ENCODE measurements around the gene SATB2.

SATB2 gene

GRCh38 chr2:199452260-199452990 is 5.3 kb downstream of the SATB2 start:
- no peak for DNase-seq

DNA sequence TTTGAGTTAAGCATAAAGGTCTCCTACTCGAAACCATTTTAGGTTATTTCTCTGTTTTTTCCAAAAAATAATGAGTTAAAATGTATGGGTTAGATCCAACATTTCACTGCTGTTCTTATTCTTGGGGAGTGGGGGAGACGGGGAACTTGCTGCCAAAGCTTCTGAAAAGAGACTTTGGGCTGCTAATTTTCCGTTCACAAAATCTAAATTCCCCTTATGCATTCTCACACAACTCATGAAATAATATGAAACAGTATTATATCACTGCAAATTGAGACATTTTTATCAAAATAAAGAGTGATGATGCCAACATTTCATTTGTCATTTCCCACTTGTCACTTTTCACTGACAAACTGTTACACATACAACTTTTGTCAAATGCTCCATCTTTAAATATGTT is 7.8 kb downstream of the SATB2 start:
- DNase-seq: no peak

DNA sequence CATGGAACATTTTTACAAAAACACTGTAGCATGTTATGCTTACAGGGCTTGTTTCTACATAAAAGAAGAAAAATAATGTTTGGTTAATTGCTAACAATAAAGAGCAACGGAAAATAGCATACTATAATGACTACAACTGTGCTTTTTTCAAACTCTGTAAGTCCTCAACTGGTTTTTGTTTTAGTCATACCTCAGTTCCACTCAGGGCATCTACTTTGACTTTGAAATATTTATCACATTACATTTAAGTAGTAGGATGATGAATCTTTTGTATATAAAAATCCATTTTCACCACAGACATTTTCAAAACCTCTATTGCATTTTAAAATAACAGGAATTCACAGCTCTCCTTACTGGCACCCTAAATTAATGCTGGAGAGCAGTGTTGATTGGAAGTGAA is 8.3 kb downstream of the SATB2 start:
- no peak for DNase-seq

GRCh38 chr2:199446996-199447576 is 10.7 kb downstream of the SATB2 start:
- DNase-seq: no peak

- DNase-seq: no peak
These were observed 13.0 kb downstream of the SATB2 start for GRCh38 chr2:199444749-199445148.

DNA sequence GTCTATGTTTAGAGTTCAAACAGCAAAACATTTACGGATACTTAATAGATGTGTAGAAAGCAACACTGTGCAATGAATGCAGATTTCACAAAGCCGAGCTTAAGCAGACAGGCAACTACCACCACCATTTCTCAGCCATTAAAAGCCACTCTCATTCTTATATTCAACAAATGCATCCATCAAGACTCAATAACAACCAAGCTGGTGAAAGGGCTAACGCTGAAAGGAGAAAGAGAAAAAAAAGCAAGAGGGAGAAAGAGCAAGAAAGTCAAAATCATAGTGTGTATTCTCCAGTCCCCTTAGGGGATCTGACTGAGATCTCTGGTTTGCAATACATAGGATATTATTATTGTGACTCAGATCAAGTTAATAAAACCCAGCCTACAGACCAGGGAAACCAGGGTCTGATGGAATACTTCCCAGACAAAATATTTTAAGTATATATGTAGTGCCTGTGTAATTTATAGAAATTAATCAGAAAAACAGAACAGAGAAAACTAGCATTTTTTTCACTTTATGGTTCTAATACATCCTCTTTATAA is 14.1 kb downstream of the SATB2 start:
- DNase-seq: no peak

- no peak for DNase-seq
These were observed 15.6 kb downstream of the SATB2 start for GRCh38 chr2:199442173-199442572.

DNA sequence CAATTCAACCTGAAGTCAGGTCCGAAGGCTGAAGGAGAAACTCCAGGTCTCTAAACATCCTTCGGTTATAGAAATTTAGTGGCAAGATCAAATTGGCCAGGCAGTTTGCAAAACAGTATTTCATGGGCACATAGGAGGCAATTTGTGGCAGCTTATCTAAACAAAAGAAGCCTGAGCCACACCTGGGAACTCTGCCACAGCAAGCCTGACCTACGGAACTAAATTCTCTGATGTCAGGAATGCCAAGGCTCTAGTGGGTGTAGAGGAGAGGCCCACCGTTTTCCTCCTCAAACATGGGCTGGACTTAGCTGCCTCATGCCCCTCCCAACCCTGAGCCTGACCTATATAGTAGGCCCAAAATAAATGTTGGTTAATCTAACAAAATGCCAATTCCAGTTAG is 16.0 kb downstream of the SATB2 start:
- no peak for DNase-seq

GRCh38 chr2:199440118-199440517 is 17.6 kb downstream of the SATB2 start:
- no peak for DNase-seq

DNA sequence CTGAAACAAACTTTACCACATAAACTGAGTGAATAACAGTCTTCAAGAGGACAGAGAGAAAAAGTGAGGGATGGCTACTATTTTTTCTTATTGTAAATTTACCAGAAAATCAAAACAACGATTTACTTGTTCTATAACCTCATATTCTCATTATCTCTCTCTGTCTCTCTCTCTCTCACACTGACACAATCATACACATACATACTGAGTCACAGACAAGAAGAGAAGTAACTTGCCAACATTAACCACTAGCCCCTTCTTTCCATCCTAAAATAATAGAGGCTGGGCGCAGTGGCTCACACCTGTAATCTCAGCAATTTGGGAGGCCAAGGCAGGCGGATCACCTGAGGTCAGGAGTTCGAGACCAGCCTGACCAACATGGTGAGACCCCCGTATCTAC is 18.2 kb downstream of the SATB2 start:
- no peak for DNase-seq

GRCh38 chr2:199439066-199439465 is 18.7 kb downstream of the SATB2 start:
- no peak for DNase-seq

GRCh38 chr2:199434555-199434954 is 23.2 kb downstream of the SATB2 start:
- no peak for DNase-seq

DNA sequence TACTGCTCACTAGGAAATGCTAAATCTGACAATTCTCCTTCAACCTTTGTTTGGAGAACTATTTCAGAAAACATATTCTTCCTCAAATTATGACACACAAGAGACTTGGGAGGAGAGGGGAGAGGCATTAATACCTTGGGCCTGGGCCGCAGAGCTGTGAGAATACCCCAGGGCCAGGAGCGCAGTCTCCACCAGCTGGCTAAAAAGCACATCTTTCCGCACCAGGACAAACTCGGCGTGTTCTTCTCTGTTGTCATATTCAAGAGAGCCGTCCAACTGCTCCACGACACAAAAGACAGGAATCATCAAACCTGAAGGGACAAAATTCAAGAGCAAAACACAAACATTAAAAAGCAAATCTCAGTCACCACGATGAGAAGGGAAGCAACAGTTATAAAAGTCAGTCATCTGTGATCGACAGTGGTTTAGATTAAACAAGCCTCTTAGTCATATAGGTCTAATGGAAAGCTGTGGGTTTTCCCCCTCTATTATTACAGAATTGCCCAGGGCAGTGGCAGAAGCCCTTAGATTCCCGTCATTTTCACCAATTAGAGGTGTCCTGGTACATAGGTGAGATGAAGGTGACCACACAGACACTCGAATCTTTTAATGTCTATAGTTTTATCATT is 24.4 kb downstream of the SATB2 start:
- no peak for DNase-seq

DNA sequence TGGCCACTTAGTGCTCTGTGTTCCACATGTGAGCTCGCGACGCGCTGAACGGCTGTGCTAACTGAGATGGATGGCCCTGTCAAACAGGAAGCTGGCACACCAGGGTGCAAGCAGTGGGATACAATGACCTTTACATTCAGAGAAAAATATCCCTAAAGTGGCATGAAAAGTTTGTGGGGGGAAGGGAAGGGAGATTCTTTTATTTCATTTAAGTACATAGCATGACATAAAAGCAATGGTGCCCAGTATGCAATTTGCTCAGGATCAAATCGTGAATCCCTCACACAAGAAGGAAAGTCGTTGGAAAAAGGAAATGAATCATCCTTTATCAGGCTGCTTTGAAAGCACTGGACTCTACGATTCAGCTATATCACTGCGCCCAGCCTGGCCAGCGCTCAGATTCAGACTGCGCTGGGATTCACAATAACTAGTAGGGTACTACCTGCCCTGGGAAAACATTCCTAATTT is 26.0 kb downstream of the SATB2 start:
- DNase-seq: no peak

- no peak for DNase-seq
These were observed 27.5 kb downstream of the SATB2 start for GRCh38 chr2:199430214-199430613.

DNA sequence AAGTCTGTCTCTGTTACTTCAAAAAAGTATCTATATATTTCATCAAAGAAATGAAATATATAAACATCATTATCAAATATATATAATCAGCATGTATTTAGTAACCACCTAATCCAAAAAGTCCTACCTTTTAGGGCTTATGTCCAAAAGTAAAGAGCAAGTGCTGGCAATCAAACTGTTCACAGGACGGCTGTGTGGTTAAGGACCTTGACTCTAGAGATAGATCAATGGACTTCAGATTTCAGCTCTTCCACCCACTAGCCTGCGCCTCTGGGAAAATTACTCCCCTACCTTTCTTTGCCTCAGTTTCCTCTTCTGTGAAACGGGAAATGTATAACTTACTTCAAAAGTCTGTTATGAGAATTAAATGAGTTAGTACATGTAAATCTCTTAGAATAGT is 29.4 kb downstream of the SATB2 start:
- no peak for DNase-seq

DNA sequence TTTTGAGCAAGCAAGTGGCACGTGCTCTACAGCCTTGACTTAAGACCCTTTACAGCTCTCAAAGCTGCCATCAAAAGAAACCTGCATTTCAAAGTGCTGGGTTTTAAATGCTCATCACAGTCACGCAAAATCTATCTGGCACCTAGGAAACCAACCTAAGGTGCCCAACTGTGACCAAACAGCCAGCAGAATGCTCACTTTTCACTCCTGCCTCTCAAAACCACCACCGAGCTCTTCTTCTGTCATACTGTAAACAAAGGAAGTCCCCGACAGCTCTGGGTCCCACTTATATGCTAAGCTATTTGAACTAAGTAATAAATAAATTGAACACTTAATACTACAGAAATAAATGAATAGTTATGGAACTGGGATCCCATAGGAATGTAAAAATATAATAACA is 33.6 kb downstream of the SATB2 start:
- DNase-seq: no peak

GRCh38 chr2:199419428-199419827 is 38.3 kb downstream of the SATB2 start:
- DNase-seq: no peak

GRCh38 chr2:199414465-199414864 is 43.3 kb downstream of the SATB2 start:
- DNase-seq: no peak

DNA sequence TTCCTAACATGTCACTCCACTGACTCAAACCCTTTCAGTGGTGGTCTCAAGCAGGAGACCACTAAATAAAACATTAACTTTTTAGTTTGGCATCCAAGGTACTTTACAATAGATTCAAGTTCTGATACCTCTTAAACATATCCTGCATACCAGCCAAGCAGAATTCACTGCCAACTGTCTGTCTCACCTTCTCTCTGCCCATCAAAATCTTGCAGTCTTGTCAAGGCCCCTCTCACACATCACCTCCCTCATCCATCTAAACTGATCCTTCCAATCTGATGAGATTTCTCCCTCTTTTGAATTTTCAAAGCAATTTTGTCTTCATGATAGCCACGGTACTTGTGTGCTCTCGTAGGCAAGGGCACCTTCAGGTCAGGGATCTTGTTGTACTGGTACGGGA is 43.7 kb downstream of the SATB2 start:
- DNase-seq: no peak

DNA sequence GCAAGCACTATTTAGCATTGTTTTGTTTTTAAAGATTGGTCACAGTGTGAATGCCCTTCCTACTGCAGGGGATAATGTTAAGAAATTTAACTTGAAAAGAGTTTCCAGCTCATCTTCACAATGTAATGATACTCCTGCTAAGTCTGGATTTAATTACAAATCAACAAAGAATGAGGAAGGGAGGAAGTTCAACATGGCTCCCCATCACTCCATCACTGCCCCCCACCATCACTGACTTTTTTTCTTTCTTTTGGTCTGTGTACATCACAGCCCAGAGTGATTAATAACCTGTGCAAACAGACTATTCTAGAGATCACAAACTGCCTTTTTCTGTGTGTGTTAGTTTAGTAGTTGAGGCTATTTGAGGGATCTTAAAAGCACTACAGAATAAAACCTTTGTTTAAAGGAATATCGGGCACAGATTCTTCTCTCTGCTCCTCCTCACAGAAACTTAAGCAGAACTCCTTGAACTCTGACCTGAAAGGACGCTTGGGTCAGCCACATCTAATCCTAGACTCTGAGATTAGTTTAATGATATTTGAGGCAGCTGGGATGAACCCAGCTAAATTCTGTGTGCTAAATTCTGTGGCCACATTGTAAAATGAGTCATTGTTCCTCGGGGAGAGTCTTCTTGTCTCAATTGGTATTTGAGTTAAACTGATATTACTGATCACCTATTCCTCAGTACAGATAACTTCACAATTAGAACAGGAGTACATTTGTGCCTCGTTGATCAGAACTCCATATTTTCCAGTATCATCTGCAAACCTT is 47.8 kb downstream of the SATB2 start:
- no peak for DNase-seq

DNA sequence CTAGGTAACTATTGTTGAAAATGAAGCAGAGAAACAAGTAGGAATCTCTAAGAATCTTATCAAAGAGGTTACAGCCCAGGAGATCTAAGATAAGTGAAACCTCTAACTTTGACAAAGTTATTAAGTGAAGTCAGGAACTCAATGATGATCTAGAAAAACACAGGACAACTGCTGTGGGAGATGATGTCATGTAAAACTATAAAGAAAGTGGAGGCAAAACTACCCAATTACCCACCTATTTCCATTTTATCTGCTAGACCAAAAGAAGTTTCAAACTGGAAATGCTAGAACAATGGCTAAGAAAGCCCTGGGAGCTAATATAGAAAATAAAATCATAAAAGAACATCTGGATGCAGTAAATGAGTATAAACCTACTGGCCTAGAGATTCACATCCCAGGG is 50.3 kb downstream of the SATB2 start:
- no peak for DNase-seq

DNA sequence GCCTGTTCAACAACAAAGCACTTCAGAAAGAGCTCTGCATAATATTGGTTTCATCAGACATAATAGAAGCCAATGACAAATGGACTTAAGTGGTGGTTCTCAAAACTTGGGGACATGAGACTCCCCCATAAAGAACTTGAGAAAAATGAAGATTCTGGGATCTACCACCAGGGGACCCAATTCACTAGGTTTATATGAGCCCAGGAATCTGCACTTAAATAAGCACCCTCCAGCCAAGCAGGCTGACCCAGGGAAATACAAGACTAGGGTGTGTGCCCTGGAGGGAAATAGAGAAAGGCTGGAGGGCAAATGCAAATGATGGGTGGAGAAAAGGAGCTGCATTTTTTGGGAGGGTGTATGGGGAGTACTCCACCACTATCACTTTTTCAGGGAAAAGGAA is 52.5 kb downstream of the SATB2 start:
- no peak for DNase-seq

All from NCI-H774 (cell line).